ENCODE results near the gene FZR1. TPM values are rescaled to one million over a fixed set of nuclear protein-coding genes. Genes with fewer than 3 reads are reported as not detected.
A peak's percentile ranks its signal among the peaks of the same experiment; 100 is the strongest.

FZR1 gene
- total RNA-seq, 1 donor from 2014 or later, result 63.2 TPM

- H3K36me3 Mint-ChIP-seq, result no peaks in the 10 kb centered on the region
- H3K4me3 Mint-ChIP-seq, result no peak overlapping the region
- DNase-seq (ENCODE audit: extremely low spot score, unreplicated experiment), result no peak
- H3K27ac Mint-ChIP-seq, result peak overlapping the region; percentile 46
- H3K4me1 Mint-ChIP-seq (ENCODE audit: unreplicated experiment), result peaks cover 8% of the 10 kb centered on the region
- no peaks in the 10 kb centered on the region for H3K9me3 Mint-ChIP-seq
- no peaks in the 10 kb centered on the region for H3K27me3 Mint-ChIP-seq
- TF ChIP-seq CTCF (conservative IDR thresholded peaks at IDR 0.05), result no peak
Measured at GRCh38 chr19:3538258-3538929, 32.3 kb downstream of the FZR1 start.

GRCh38 chr19:3538965-3539755, 33.0 kb downstream of the FZR1 start, which contains the start of gene TEKTIP1:
Gene TEKTIP1, plus strand, starts transcription at chr19:3539174. Its CDS starts 4 bp downstream, at chr19:3539178.
- Mint-ChIP-seq H3K9me3 (no peaks in the 10 kb centered on the region), H3K4me3 (no peak within 1 kb of the TSS), H3K27me3 (no peaks in the 10 kb centered on the region), H3K4me1 (ENCODE audit: unreplicated experiment) (peaks cover 8% of the 10 kb centered on the region), H3K27ac (peak within 1 kb of the TSS; percentile 46), H3K36me3 (no peaks in the 10 kb centered on the region)
- TF ChIP-seq CTCF (conservative IDR thresholded peaks at IDR 0.05), result no peak
- DNase-seq (ENCODE audit: extremely low spot score, unreplicated experiment), result no peak

GRCh38 chr19:3539756-3540118, 33.6 kb downstream of the FZR1 start:
- no peak for TF ChIP-seq CTCF (conservative IDR thresholded peaks at IDR 0.05)
- H3K9me3 Mint-ChIP-seq, result no peaks in the 10 kb centered on the region
- H3K4me1 Mint-ChIP-seq (ENCODE audit: unreplicated experiment), result peaks cover 8% of the 10 kb centered on the region
- peak overlapping the region; percentile 16 for H3K27ac Mint-ChIP-seq
- H3K4me3 Mint-ChIP-seq, result no peak overlapping the region
- H3K27me3 Mint-ChIP-seq, result no peaks in the 10 kb centered on the region
- no peak for DNase-seq (ENCODE audit: extremely low spot score, unreplicated experiment)
- no peaks in the 10 kb centered on the region for H3K36me3 Mint-ChIP-seq

- no peak for TF ChIP-seq CTCF (conservative IDR thresholded peaks at IDR 0.05)
- DNase-seq (ENCODE audit: extremely low spot score, unreplicated experiment), result no peak
- Mint-ChIP-seq H3K4me3 (no peak overlapping the region), H3K27ac (no peak overlapping the region), H3K36me3 (no peaks in the 10 kb centered on the region), H3K27me3 (no peaks in the 10 kb centered on the region), H3K4me1 (ENCODE audit: unreplicated experiment) (peaks cover 3% of the 10 kb centered on the region), H3K9me3 (no peaks in the 10 kb centered on the region)
Measured at GRCh38 chr19:3543150-3544057, 37.3 kb downstream of the FZR1 start.

GRCh38 chr19:3544058-3544376, 37.9 kb downstream of the FZR1 start:
- TF ChIP-seq CTCF (conservative IDR thresholded peaks at IDR 0.05), result no peak
- H3K9me3 Mint-ChIP-seq, result no peaks in the 10 kb centered on the region
- DNase-seq (ENCODE audit: extremely low spot score, unreplicated experiment), result no peak
- no peaks in the 10 kb centered on the region for H3K27me3 Mint-ChIP-seq
- H3K4me1 Mint-ChIP-seq (ENCODE audit: unreplicated experiment), result no peaks in the 10 kb centered on the region
- H3K27ac Mint-ChIP-seq, result no peak overlapping the region
- no peak overlapping the region for H3K4me3 Mint-ChIP-seq
- H3K36me3 Mint-ChIP-seq, result no peaks in the 10 kb centered on the region

All from type B pancreatic cell (in vitro differentiated cells).